ENCODE results near the gene HOXA11. TPM values are rescaled to one million over a fixed set of nuclear protein-coding genes. Genes with fewer than 3 reads are reported as not detected.
A peak's percentile ranks its signal among the peaks of the same experiment; 100 is the strongest.

The HOXA11 gene
- total RNA-seq, 1 donor from 2014 or later: 4.2 TPM

- Mint-ChIP-seq H3K36me3 (no peaks in the 10 kb centered on the region), H3K27ac (peak within 1 kb of the TSS; percentile 94), H3K27me3 (ENCODE audit: low read depth) (peaks cover 88% of the 10 kb centered on the region), H3K4me3 (peak within 1 kb of the TSS; percentile 69), H3K9me3 (no peaks in the 10 kb centered on the region), H3K4me1 (peaks cover 17% of the 10 kb centered on the region)
- DNase-seq (ENCODE audit: low spot score in 2 of 2, unreplicated experiment in 2 of 2): peak; percentile 29 to 52
- TF ChIP-seq CTCF (IDR thresholded peaks at IDR 0.05; ENCODE audit: unreplicated experiment): no peak
These were observed 10.8 kb downstream of the HOXA11 start, which contains the start of gene HOXA10 for GRCh38 chr7:27173956-27174873. Gene HOXA10, minus strand, starts transcription at chr7:27174320. Its CDS starts 14 bp downstream, at chr7:27174306.

GRCh38 chr7:27173511-27173955 is 11.5 kb downstream of the HOXA11 start:
- Mint-ChIP-seq H3K36me3 (no peaks in the 10 kb centered on the region), H3K27me3 (ENCODE audit: low read depth) (peaks cover 88% of the 10 kb centered on the region), H3K9me3 (no peaks in the 10 kb centered on the region), H3K4me3 (no peak overlapping the region), H3K4me1 (peaks cover 21% of the 10 kb centered on the region), H3K27ac (no peak overlapping the region)
- peak; percentile 27 to 59 for DNase-seq (ENCODE audit: low spot score in 2 of 2, unreplicated experiment in 2 of 2)
- TF ChIP-seq CTCF (IDR thresholded peaks at IDR 0.05; ENCODE audit: unreplicated experiment): no peak

- peaks cover 26% of the 10 kb centered on the region for H3K4me1 Mint-ChIP-seq
- no peaks in the 10 kb centered on the region for H3K36me3 Mint-ChIP-seq
- peak overlapping the region; percentile 90 for H3K27ac Mint-ChIP-seq
- peak overlapping the region; percentile 69 for H3K4me3 Mint-ChIP-seq
- peaks cover 88% of the 10 kb centered on the region for H3K27me3 Mint-ChIP-seq (ENCODE audit: low read depth)
- DNase-seq (ENCODE audit: low spot score in 2 of 2, unreplicated experiment in 2 of 2): peak; percentile 45 to 65
- no peak for TF ChIP-seq CTCF (IDR thresholded peaks at IDR 0.05; ENCODE audit: unreplicated experiment)
- no peaks in the 10 kb centered on the region for H3K9me3 Mint-ChIP-seq
These were observed 12.1 kb downstream of the HOXA11 start for GRCh38 chr7:27172823-27173510.

- Mint-ChIP-seq H3K27ac (peak overlapping the region; percentile 90), H3K4me3 (peak overlapping the region; percentile 69), H3K4me1 (peaks cover 31% of the 10 kb centered on the region), H3K27me3 (ENCODE audit: low read depth) (peaks cover 88% of the 10 kb centered on the region), H3K36me3 (no peaks in the 10 kb centered on the region), H3K9me3 (no peaks in the 10 kb centered on the region)
- TF ChIP-seq CTCF (IDR thresholded peaks at IDR 0.05; ENCODE audit: unreplicated experiment): no peak
- peak; percentile 14 to 39 for DNase-seq (ENCODE audit: low spot score in 2 of 2, unreplicated experiment in 2 of 2)
These were observed 12.7 kb downstream of the HOXA11 start for GRCh38 chr7:27172315-27172774.

GRCh38 chr7:27171637-27172314 is 13.3 kb downstream of the HOXA11 start:
- H3K4me3 Mint-ChIP-seq: peak overlapping the region; percentile 69
- H3K4me1 Mint-ChIP-seq: peaks cover 36% of the 10 kb centered on the region
- peak overlapping the region; percentile 90 for H3K27ac Mint-ChIP-seq
- TF ChIP-seq CTCF (IDR thresholded peaks at IDR 0.05; ENCODE audit: unreplicated experiment): no peak
- H3K9me3 Mint-ChIP-seq: no peaks in the 10 kb centered on the region
- H3K36me3 Mint-ChIP-seq: no peaks in the 10 kb centered on the region
- peak in 1 of 2 experiments; percentile 19 for DNase-seq (ENCODE audit: low spot score in 2 of 2, unreplicated experiment in 2 of 2)
- H3K27me3 Mint-ChIP-seq (ENCODE audit: low read depth): peaks cover 88% of the 10 kb centered on the region

All from mesothelial cell of epicardium (in vitro differentiated cells).